ENCODE data around the gene OR2T8.

OR2T8 gene

GRCh38 chr1:247962911-247963588 is 43.0 kb downstream of the OR2T8 start:
- DNase-seq: no peak

- DNase-seq: no peak
These were observed 44.9 kb downstream of the OR2T8 start, which contains the start of gene OR2AK2 for GRCh38 chr1:247964933-247965332. Gene OR2AK2, plus strand, starts transcription at chr1:247965233. Its CDS starts 144 bp downstream, at chr1:247965377.

- no peak for DNase-seq
These were observed 46.6 kb downstream of the OR2T8 start for GRCh38 chr1:247966532-247967204.
